MG63 (cell line): ENCODE results near the gene CHIT1. TPM values are rescaled to one million over a fixed set of nuclear protein-coding genes. Genes with fewer than 3 reads are reported as not detected.

Source experiments
- DNase-seq: peaks from one replicate; pipeline ENCODE4 v3.0.0-alpha.2; 2020
- H3K27me3 ChIP-seq: fragments of 250-450 bp; sonication (Bioruptor Pico); 2 replicates; pipeline ENCODE4 v1.5.1; 2020; ENCODE audit warnings: mild to moderate bottlenecking, moderate library complexity
- H3K36me3 ChIP-seq: fragments of 250-450 bp; sonication (Bioruptor Pico); 2 replicates; pipeline ENCODE4 v1.5.1; 2020; ENCODE audit warnings: mild to moderate bottlenecking, moderate library complexity
- H3K4me3 ChIP-seq: fragments of 250-450 bp; sonication (Bioruptor Pico); 2 replicates; pipeline ENCODE4 v1.5.1; 2020; ENCODE audit warnings: mild to moderate bottlenecking, moderate library complexity
- H3K9me3 ChIP-seq: fragments of 250-450 bp; sonication (Bioruptor Pico); 2 replicates; pipeline ENCODE4 v1.5.1; 2020; ENCODE audit warnings: mild to moderate bottlenecking, moderate library complexity
- total RNA-seq: library from RNA; depleted of rRNA; stranded (reverse); fragments of >200 nt; shearing (Covaris generic); gene quantifications from 2 replicates; pipeline ENCODE4 v1.2.3, GENCODE V29; 2014; ENCODE audit warnings: low replicate concordance

The CHIT1 gene
- total RNA-seq, 1 experiment from 2014 or later = not detected

- DNase-seq = peak; percentile 61
- H3K9me3 ChIP-seq = no peaks in the 10 kb centered on the region
- H3K36me3 ChIP-seq = no peaks in the 10 kb centered on the region
- no peak within 1 kb of the TSS for H3K4me3 ChIP-seq
- no peaks in the 10 kb centered on the region for H3K27me3 ChIP-seq
Measured at GRCh38 chr1:203186446-203187303, 42.8 kb downstream of the CHIT1 start, which contains the start of gene CHI3L1. CHI3L1 (minus strand) TSS chr1:203186704; CDS start chr1:203186623, 81 bp downstream.

- Histone ChIP-seq H3K9me3 (no peaks in the 10 kb centered on the region), H3K4me3 (no peak overlapping the region), H3K27me3 (no peaks in the 10 kb centered on the region), H3K36me3 (no peaks in the 10 kb centered on the region)
- no peak for DNase-seq
Measured at GRCh38 chr1:203186091-203186445, 43.4 kb downstream of the CHIT1 start.

- Histone ChIP-seq H3K36me3 (no peaks in the 10 kb centered on the region), H3K4me3 (no peak overlapping the region), H3K9me3 (no peaks in the 10 kb centered on the region), H3K27me3 (no peaks in the 10 kb centered on the region)
- DNase-seq = no peak
Measured at GRCh38 chr1:203185585-203185984, 43.9 kb downstream of the CHIT1 start.

GRCh38 chr1:203185061-203185461, 44.4 kb downstream of the CHIT1 start:
- H3K36me3 ChIP-seq = no peaks in the 10 kb centered on the region
- H3K4me3 ChIP-seq = no peak overlapping the region
- no peaks in the 10 kb centered on the region for H3K9me3 ChIP-seq
- H3K27me3 ChIP-seq = no peaks in the 10 kb centered on the region
- DNase-seq = no peak

GRCh38 chr1:203184467-203184866, 45.0 kb downstream of the CHIT1 start:
- no peak for DNase-seq
- H3K4me3 ChIP-seq = no peak overlapping the region
- H3K9me3 ChIP-seq = no peaks in the 10 kb centered on the region
- H3K27me3 ChIP-seq = no peaks in the 10 kb centered on the region
- no peaks in the 10 kb centered on the region for H3K36me3 ChIP-seq

- H3K9me3 ChIP-seq = no peaks in the 10 kb centered on the region
- no peaks in the 10 kb centered on the region for H3K36me3 ChIP-seq
- H3K27me3 ChIP-seq = no peaks in the 10 kb centered on the region
- no peak overlapping the region for H3K4me3 ChIP-seq
- DNase-seq = no peak
Measured at GRCh38 chr1:203183828-203184227, 45.6 kb downstream of the CHIT1 start.

GRCh38 chr1:203182387-203182953, 47.0 kb downstream of the CHIT1 start:
- no peak overlapping the region for H3K4me3 ChIP-seq
- no peaks in the 10 kb centered on the region for H3K36me3 ChIP-seq
- DNase-seq = no peak
- H3K27me3 ChIP-seq = no peaks in the 10 kb centered on the region
- H3K9me3 ChIP-seq = no peaks in the 10 kb centered on the region

GRCh38 chr1:203181586-203182386, 47.7 kb downstream of the CHIT1 start:
- H3K9me3 ChIP-seq = no peaks in the 10 kb centered on the region
- H3K36me3 ChIP-seq = no peaks in the 10 kb centered on the region
- no peak overlapping the region for H3K4me3 ChIP-seq
- no peak for DNase-seq
- H3K27me3 ChIP-seq = no peaks in the 10 kb centered on the region

GRCh38 chr1:203180611-203181330, 48.7 kb downstream of the CHIT1 start:
- no peaks in the 10 kb centered on the region for H3K27me3 ChIP-seq
- no peak overlapping the region for H3K4me3 ChIP-seq
- DNase-seq = no peak
- H3K36me3 ChIP-seq = no peaks in the 10 kb centered on the region
- H3K9me3 ChIP-seq = no peaks in the 10 kb centered on the region

- DNase-seq = no peak
- no peaks in the 10 kb centered on the region for H3K9me3 ChIP-seq
- no peaks in the 10 kb centered on the region for H3K36me3 ChIP-seq
Measured at GRCh38 chr1:203179667-203180005, 49.8 kb downstream of the CHIT1 start.

GRCh38 chr1:203178821-203179666, 50.4 kb downstream of the CHIT1 start:
- Histone ChIP-seq H3K4me3 (no peak overlapping the region), H3K36me3 (no peaks in the 10 kb centered on the region), H3K27me3 (no peaks in the 10 kb centered on the region), H3K9me3 (no peaks in the 10 kb centered on the region)
- DNase-seq = no peak

More at GRCh38 chr1:203179667-203180005, 49.8 kb downstream of the CHIT1 start:
- Histone ChIP-seq H3K4me3 (no peak overlapping the region), H3K27me3 (no peaks in the 10 kb centered on the region)

GRCh38 chr1:203178083-203178482, 51.4 kb downstream of the CHIT1 start:
- no peaks in the 10 kb centered on the region for H3K27me3 ChIP-seq
- H3K4me3 ChIP-seq = no peak overlapping the region
- no peaks in the 10 kb centered on the region for H3K36me3 ChIP-seq
- H3K9me3 ChIP-seq = no peaks in the 10 kb centered on the region
- DNase-seq = peak; percentile 48

- Histone ChIP-seq H3K27me3 (no peaks in the 10 kb centered on the region), H3K9me3 (no peaks in the 10 kb centered on the region), H3K36me3 (no peaks in the 10 kb centered on the region), H3K4me3 (no peak overlapping the region)
- peak; percentile 85 for DNase-seq
Measured at GRCh38 chr1:203177470-203178039, 51.9 kb downstream of the CHIT1 start.

GRCh38 chr1:203177036-203177405, 52.5 kb downstream of the CHIT1 start:
- H3K9me3 ChIP-seq = no peaks in the 10 kb centered on the region
- no peaks in the 10 kb centered on the region for H3K36me3 ChIP-seq
- no peaks in the 10 kb centered on the region for H3K27me3 ChIP-seq
- no peak for DNase-seq
- H3K4me3 ChIP-seq = no peak overlapping the region

- DNase-seq = no peak
Measured at GRCh38 chr1:203176273-203177035, 53.0 kb downstream of the CHIT1 start.

More at GRCh38 chr1:203176273-203177035, 53.0 kb downstream of the CHIT1 start:
- no peaks in the 10 kb centered on the region for H3K27me3 ChIP-seq
- no peaks in the 10 kb centered on the region for H3K36me3 ChIP-seq
- H3K9me3 ChIP-seq = no peaks in the 10 kb centered on the region
- H3K4me3 ChIP-seq = no peak overlapping the region
